GM12878 (cell line): ENCODE results near the gene RPS23. TPM values are rescaled to one million over a fixed set of nuclear protein-coding genes. Genes with fewer than 3 reads are reported as not detected.

Experiments
- ATAC-seq: fragments of 200-7000 bp; cut with Tn5 transposase; 3 replicates; pipeline ENCODE4 v1.9.1; 2020; ENCODE audit warnings: mild to moderate bottlenecking, moderate library complexity
- BruUV-seq: library from RNA; stranded (reverse); fragments of 400-500 nt; replicated peaks from 2 replicates; lab custom pipeline; 2021; lab: Mats Ljungman, UMichigan
- CTCF ChIA-PET: fragments of 300-600 bp; sonication (Branson Sonifier 250); formaldehyde crosslinking; extraction: SDS; loops from one replicate; lab custom pipeline; 2021; ENCODE audit warnings: inconsistent platforms; lab: Yijun Ruan, JAX
- POLR2A ChIA-PET: fragments of 350-600 bp; formaldehyde crosslinking; extraction: SDS; loops from one replicate; lab custom pipeline; 2021; ENCODE audit warnings: inconsistent platforms; lab: Charles Lee
- RAD21 ChIA-PET: fragments of 300-600 bp; sonication (Branson Sonifier 250); formaldehyde crosslinking; loops from one replicate; lab custom pipeline; 2023; ENCODE audit warnings: antibody characterized with exemption; ENCODE audit not compliant: unreplicated experiment; lab: Charles Lee
- SMC1A ChIA-PET: fragments of 300-600 bp; sonication (Branson Sonifier 250); formaldehyde crosslinking; loops from one replicate; lab custom pipeline; 2023; ENCODE audit not compliant: unreplicated experiment, uncharacterized antibody; lab: Charles Lee
- DNase-seq: peaks from one replicate; pipeline ENCODE4 v3.0.0-alpha.2; 2011; ENCODE audit warnings: low read depth, low spot score
- FAIRE-seq: peaks from 3 replicates; lab custom pipeline; 2011; peaks lifted over from hg19 to GRCh38; lab: Jason Lieb, UNC
- H2AFZ ChIP-seq: 2 replicates; pipeline ENCODE4 v1.6.0; 2011; ENCODE audit warnings: low read depth, low read length, control low read depth; ENCODE audit not compliant: control insufficient read depth
- H3K27ac ChIP-seq: 2 replicates; pipeline ENCODE4 v1.5.1; 2011; ENCODE audit warnings: control low read depth; ENCODE audit not compliant: control insufficient read depth, insufficient read depth
- H3K27me3 ChIP-seq, 2 experiments: replicated peaks in 1 of 2; 2 replicates each; pipeline versions ENCODE4 v1.6.0 to v1.6.1; 2011; ENCODE audit warnings: low read length in 1 of 2; ENCODE audit not compliant: control insufficient read depth in 2 of 2, insufficient read depth in 2 of 2
- H3K36me3 ChIP-seq, 2 experiments: 2 replicates each; pipeline ENCODE4 v1.5.1; 2011; ENCODE audit warnings: low read length in 1 of 2; ENCODE audit not compliant: control insufficient read depth in 2 of 2, insufficient read depth in 2 of 2
- H3K4me1 ChIP-seq: 2 replicates; pipeline ENCODE4 v1.6.1; 2011; ENCODE audit warnings: mild to moderate bottlenecking, low read length, moderate library complexity, mixed read lengths; ENCODE audit not compliant: control insufficient read depth, insufficient read depth
- H3K4me2 ChIP-seq: 2 replicates; pipeline ENCODE4 v1.6.0; 2011; ENCODE audit warnings: control low read depth; ENCODE audit not compliant: control insufficient read depth, insufficient read depth
- H3K4me3 ChIP-seq: fragments of 200-600 bp; sonication (generic); 2 replicates; pipeline ENCODE4 v1.5.1; 2016
- H3K79me2 ChIP-seq: 2 replicates; pipeline ENCODE4 v1.6.0; 2011; ENCODE audit warnings: low read length; ENCODE audit not compliant: control insufficient read depth, insufficient read depth
- H3K9ac ChIP-seq: 2 replicates; pipeline ENCODE4 v1.8.0; 2011; ENCODE audit warnings: low read length, control low read depth, mixed read lengths; ENCODE audit not compliant: control insufficient read depth, insufficient read depth
- H3K9me3 ChIP-seq: replicated peaks from 3 replicates; pipeline ENCODE4 v1.5.1; 2011; ENCODE audit warnings: mild to moderate bottlenecking, low read length; ENCODE audit not compliant: control insufficient read depth, insufficient read depth
- H4K20me1 ChIP-seq: 2 replicates; pipeline ENCODE4 v1.6.0; 2011; ENCODE audit not compliant: control insufficient read depth, insufficient read depth
- CHD2 ChIP-seq: IDR thresholded peaks from 2 replicates; pipeline ENCODE4 v1.6.1; 2011; ENCODE audit warnings: low read depth, low read length, improper control_type of control experiment, borderline replicate concordance
- EED ChIP-seq: sonication (generic); IDR thresholded peaks from 2 replicates; pipeline ENCODE4 v1.6.1; 2016; ENCODE audit warnings: antibody characterized with exemption, low read depth
- HDAC2 ChIP-seq: fragments of 200-600 bp; sonication (generic); IDR thresholded peaks from 2 replicates; pipeline ENCODE4 v1.6.1; 2017
- IKZF1 ChIP-seq: fragments of 450-650 bp; conservative IDR thresholded peaks from 2 replicates; pipeline ENCODE4 v1.6.1; 2017; ENCODE audit warnings: antibody characterized with exemption, mild to moderate bottlenecking
- IRF4 ChIP-seq: IDR thresholded peaks from 2 replicates; pipeline ENCODE4 v1.6.1; 2011; ENCODE audit warnings: low read depth, low read length
- KAT2A ChIP-seq: conservative IDR thresholded peaks from 2 replicates; pipeline ENCODE4 v1.6.1; 2011; ENCODE audit warnings: low read depth, low read length; ENCODE audit not compliant: control insufficient read depth
- MEF2A ChIP-seq: IDR thresholded peaks from 2 replicates; pipeline ENCODE4 v1.6.1; 2011; ENCODE audit warnings: low read depth, mild to moderate bottlenecking, low read length, moderate library complexity; ENCODE audit not compliant: insufficient read depth
- NFXL1 ChIP-seq: fragments of 450-650 bp; IDR thresholded peaks from 2 replicates; pipeline ENCODE4 v1.6.1; 2017; ENCODE audit warnings: antibody characterized with exemption, mild to moderate bottlenecking, borderline replicate concordance
- POLR2A ChIP-seq: IDR thresholded peaks from 2 replicates; pipeline ENCODE4 v1.6.1; 2011; ENCODE audit warnings: low read depth, mild to moderate bottlenecking, low read length
- POLR2AphosphoS2 ChIP-seq: IDR thresholded peaks from 2 replicates; pipeline ENCODE4 v1.6.1; 2011; ENCODE audit warnings: low read depth, mild to moderate bottlenecking, low read length, improper control_type of control experiment, moderate library complexity
- SMC3 ChIP-seq: IDR thresholded peaks from 2 replicates; pipeline ENCODE4 v1.6.1; 2011; ENCODE audit warnings: low read length, improper control_type of control experiment, borderline replicate concordance
- SREBF2 ChIP-seq: IDR thresholded peaks from 2 replicates; pipeline ENCODE4 v1.6.1; 2012; ENCODE audit warnings: mild to moderate bottlenecking, low read length
- TAF1 ChIP-seq: IDR thresholded peaks from 2 replicates; pipeline ENCODE4 v1.6.1; 2011; ENCODE audit warnings: mild to moderate bottlenecking, low read depth, low read length, borderline replicate concordance
- TCF12 ChIP-seq: IDR thresholded peaks from 2 replicates; pipeline ENCODE4 v1.6.1; 2011; ENCODE audit warnings: low read depth, mild to moderate bottlenecking, low read length
- TCF3 ChIP-seq: IDR thresholded peaks from 2 replicates; pipeline ENCODE4 v1.6.1; 2012; ENCODE audit warnings: low read depth, mild to moderate bottlenecking, low read length, borderline replicate concordance; ENCODE audit not compliant: insufficient read depth
- in situ Hi-C: fragments of 300-500 bp; cut with MboI; formaldehyde crosslinking; loops from 9 replicates; pipeline ENCODE4 v1.14.3; 2018; ENCODE audit warnings: mixed read lengths
- intact Hi-C: fragments of 100-400 bp; cut with micrococcal nuclease; formaldehyde crosslinking; loops from one replicate; pipeline ENCODE4 v1.14.2; 2022; ENCODE audit not compliant: unreplicated experiment
- polyA plus RNA-seq, 11 experiments: library from polyadenylated mRNA; depleted of rRNA in 4 of 11; unstranded in 6 of 11; stranded (reverse) in 5 of 11; fragments of >200 nt; fragmentation: Nextera tagmentation in 4 of 11; fragmentation: Illumina TruSeq in 1 of 11; extraction: Ambion mirVana in 4 of 11; extraction: Trizol in 1 of 11; gene quantifications; 1 replicate in 1 of 11; 2 replicates in 10 of 11; pipeline versions ENCODE4 v1.2.1 to v1.2.3, GENCODE V29; 2011 to 2016; ENCODE audit warnings: inconsistent platforms in 2 of 11, missing spikeins in 2 of 11, low read depth in 1 of 11
- total RNA-seq, 4 experiments: library from RNA; depleted of rRNA in 3 of 4; stranded (reverse); fragments of >200 nt in 3 of 4; fragmentation: Illumina TruSeq in 1 of 4; extraction: Trizol in 1 of 4; gene quantifications; 2 replicates each; pipeline versions ENCODE4 v1.2.1 to v1.2.3, GENCODE V29; 2013 to 2021
- TF ChIP-seq, protein P1 (sequence below): fragments of 450-650 bp; IDR thresholded peaks from 2 replicates; pipeline ENCODE4 v1.6.1; 2016; ENCODE audit warnings: mild to moderate bottlenecking, moderate library complexity, borderline replicate concordance
- TF ChIP-seq, protein P2 (sequence below): IDR thresholded peaks from 2 replicates; pipeline ENCODE4 v1.6.1; 2011; ENCODE audit warnings: borderline replicate concordance, low read depth, mild to moderate bottlenecking, moderate library complexity, mixed read lengths, low read length; ENCODE audit not compliant: insufficient read depth; ENCODE audit errors: extremely low read length
- TF ChIP-seq, protein P3 (sequence below): fragments of 450-650 bp; IDR thresholded peaks from 2 replicates; pipeline ENCODE4 v1.6.1; 2017; ENCODE audit warnings: antibody characterized with exemption, mild to moderate bottlenecking, moderate library complexity

The RPS23 gene
- total and polyA plus RNA-seq, 10 of the 15 experiments (the other 5 are each of a cell fraction or from before 2014, with no cell fraction given): 2,489 to 8,145 (median 5,256) TPM

DNA sequence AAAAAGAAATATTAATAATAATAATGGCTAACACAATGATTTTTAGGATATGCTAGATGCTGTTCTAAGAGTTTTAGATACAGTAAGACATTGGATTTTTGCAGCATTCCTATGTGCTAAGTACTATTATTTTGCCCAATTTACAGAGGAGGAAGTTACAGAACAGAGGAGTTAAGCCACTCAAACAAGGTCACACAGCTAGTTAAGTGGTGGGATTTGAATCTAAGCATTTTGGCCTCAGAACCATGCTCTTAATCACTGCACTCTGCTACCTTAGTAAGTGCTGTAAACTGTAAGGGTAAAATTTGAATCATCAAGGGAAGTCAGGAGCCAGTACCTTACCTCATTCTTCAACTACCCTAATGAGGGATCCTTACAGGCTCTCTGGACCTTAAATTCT is 25.4 kb downstream of the RPS23 start:
- Histone ChIP-seq H3K27ac (no peak overlapping the region), H3K9ac (no peak overlapping the region)
- TF ChIP-seq, protein P1, sequence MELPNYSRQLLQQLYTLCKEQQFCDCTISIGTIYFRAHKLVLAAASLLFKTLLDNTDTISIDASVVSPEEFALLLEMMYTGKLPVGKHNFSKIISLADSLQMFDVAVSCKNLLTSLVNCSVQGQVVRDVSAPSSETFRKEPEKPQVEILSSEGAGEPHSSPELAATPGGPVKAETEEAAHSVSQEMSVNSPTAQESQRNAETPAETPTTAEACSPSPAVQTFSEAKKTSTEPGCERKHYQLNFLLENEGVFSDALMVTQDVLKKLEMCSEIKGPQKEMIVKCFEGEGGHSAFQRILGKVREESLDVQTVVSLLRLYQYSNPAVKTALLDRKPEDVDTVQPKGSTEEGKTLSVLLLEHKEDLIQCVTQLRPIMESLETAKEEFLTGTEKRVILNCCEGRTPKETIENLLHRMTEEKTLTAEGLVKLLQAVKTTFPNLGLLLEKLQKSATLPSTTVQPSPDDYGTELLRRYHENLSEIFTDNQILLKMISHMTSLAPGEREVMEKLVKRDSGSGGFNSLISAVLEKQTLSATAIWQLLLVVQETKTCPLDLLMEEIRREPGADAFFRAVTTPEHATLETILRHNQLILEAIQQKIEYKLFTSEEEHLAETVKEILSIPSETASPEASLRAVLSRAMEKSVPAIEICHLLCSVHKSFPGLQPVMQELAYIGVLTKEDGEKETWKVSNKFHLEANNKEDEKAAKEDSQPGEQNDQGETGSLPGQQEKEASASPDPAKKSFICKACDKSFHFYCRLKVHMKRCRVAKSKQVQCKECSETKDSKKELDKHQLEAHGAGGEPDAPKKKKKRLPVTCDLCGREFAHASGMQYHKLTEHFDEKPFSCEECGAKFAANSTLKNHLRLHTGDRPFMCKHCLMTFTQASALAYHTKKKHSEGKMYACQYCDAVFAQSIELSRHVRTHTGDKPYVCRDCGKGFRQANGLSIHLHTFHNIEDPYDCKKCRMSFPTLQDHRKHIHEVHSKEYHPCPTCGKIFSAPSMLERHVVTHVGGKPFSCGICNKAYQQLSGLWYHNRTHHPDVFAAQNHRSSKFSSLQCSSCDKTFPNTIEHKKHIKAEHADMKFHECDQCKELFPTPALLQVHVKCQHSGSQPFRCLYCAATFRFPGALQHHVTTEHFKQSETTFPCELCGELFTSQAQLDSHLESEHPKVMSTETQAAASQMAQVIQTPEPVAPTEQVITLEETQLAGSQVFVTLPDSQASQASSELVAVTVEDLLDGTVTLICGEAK: no peak
- no peak for TF ChIP-seq CHD2
- TF ChIP-seq KAT2A: no peak
- no peak for TF ChIP-seq TCF12
- TF ChIP-seq HDAC2: no peak
- TF ChIP-seq SMC3: no peak
- no peak for TF ChIP-seq NFXL1
- TF ChIP-seq, protein P2, sequence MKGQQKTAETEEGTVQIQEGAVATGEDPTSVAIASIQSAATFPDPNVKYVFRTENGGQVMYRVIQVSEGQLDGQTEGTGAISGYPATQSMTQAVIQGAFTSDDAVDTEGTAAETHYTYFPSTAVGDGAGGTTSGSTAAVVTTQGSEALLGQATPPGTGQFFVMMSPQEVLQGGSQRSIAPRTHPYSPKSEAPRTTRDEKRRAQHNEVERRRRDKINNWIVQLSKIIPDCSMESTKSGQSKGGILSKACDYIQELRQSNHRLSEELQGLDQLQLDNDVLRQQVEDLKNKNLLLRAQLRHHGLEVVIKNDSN: no peak
- TF ChIP-seq EED: no peak
- no peak for TF ChIP-seq IRF4
- no peak for TF ChIP-seq POLR2AphosphoS2
- TF ChIP-seq TAF1: no peak
- no peak for TF ChIP-seq TCF3
- TF ChIP-seq POLR2A: no peak
- TF ChIP-seq IKZF1: no peak
- TF ChIP-seq MEF2A: no peak
- no peak for TF ChIP-seq SREBF2
- TF ChIP-seq, protein P3, sequence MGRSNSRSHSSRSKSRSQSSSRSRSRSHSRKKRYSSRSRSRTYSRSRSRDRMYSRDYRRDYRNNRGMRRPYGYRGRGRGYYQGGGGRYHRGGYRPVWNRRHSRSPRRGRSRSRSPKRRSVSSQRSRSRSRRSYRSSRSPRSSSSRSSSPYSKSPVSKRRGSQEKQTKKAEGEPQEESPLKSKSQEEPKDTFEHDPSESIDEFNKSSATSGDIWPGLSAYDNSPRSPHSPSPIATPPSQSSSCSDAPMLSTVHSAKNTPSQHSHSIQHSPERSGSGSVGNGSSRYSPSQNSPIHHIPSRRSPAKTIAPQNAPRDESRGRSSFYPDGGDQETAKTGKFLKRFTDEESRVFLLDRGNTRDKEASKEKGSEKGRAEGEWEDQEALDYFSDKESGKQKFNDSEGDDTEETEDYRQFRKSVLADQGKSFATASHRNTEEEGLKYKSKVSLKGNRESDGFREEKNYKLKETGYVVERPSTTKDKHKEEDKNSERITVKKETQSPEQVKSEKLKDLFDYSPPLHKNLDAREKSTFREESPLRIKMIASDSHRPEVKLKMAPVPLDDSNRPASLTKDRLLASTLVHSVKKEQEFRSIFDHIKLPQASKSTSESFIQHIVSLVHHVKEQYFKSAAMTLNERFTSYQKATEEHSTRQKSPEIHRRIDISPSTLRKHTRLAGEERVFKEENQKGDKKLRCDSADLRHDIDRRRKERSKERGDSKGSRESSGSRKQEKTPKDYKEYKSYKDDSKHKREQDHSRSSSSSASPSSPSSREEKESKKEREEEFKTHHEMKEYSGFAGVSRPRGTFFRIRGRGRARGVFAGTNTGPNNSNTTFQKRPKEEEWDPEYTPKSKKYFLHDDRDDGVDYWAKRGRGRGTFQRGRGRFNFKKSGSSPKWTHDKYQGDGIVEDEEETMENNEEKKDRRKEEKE: no peak
- TF ChIP-seq, all 136 proteins: peak for 0
- no peak overlapping the region for H3K4me2 ChIP-seq
- RAD21 ChIA-PET: no interaction called here
- no peaks in the 10 kb centered on the region for H3K27me3 ChIP-seq
- H3K4me3 ChIP-seq: no peak overlapping the region
- in situ Hi-C loops (no loop called here), intact Hi-C loops (no loop called here)
- FAIRE-seq (no peak), ATAC-seq (no peak), DNase-seq (no peak)
- POLR2A ChIA-PET: no interaction called here
- H3K79me2 ChIP-seq: no peaks in the 10 kb centered on the region
- no peak overlapping the region for H2AFZ ChIP-seq
- CTCF ChIA-PET: no interaction called here
- no peaks in the 10 kb centered on the region for H3K4me1 ChIP-seq
- H3K36me3 ChIP-seq: no peaks in the 10 kb centered on the region
- no peaks in the 10 kb centered on the region for H4K20me1 ChIP-seq
- H3K9me3 ChIP-seq: no peaks in the 10 kb centered on the region
- BruUV-seq: no TSS peak
- SMC1A ChIA-PET: no interaction called here
